AG09309 (cell line): Measurements from ENCODE around the gene ITPR1.

ENCODE experiments used
- DNase-seq: peaks from one replicate; pipeline ENCODE4 v3.0.0-alpha.2; 2010; ENCODE audit warnings: low read depth
- H3K4me3 ChIP-seq: 2 replicates; pipeline ENCODE4 v1.5.1; 2011; ENCODE audit warnings: mild to moderate bottlenecking, low read depth, low read length, moderate library complexity; ENCODE audit not compliant: control insufficient read depth
- TF ChIP-seq, protein P1 (sequence below): IDR thresholded peaks from 2 replicates; pipeline ENCODE4 v1.5.1; 2011; ENCODE audit warnings: mild to moderate bottlenecking, low read depth, low read length, inconsistent platforms; ENCODE audit not compliant: insufficient read depth, control insufficient read depth; ENCODE audit errors: missing control alignments

The ITPR1 gene

DNA sequence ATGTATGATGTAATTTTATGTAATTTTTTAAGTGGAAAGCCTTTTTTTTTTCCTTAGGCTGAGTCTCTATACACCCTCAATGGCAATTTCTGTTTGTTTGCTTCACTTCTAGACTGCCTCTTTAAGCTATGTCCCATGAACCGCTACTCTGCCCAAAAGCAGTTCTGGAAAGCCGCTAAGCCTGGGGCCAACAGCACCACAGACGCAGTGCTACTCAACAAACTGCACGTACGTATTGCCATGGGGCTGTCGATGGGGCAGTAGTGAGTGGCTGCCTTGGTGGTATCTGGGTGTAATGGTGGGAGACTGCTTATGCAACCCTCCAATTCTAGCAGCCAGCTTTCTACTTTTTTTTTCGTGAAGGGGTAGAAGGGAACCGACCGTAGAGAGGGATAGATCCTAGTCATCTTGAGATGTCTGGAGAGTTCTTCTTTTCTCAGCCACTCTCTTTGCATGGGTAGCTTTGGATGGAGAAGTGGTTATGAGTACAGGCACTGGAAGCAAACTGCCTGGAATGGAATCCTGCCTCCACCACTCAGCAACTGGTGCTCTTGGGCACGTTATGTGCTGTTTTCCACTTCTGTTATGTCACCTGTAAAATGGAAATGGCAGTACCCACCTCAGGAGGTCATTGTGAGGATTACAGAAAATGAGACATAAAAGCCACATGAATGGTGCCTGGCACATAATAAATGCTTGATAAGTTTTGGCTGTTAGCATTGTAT is 134.7 kb downstream of the ITPR1 start:
- no peak overlapping the region for H3K4me3 ChIP-seq
- TF ChIP-seq, protein P1, sequence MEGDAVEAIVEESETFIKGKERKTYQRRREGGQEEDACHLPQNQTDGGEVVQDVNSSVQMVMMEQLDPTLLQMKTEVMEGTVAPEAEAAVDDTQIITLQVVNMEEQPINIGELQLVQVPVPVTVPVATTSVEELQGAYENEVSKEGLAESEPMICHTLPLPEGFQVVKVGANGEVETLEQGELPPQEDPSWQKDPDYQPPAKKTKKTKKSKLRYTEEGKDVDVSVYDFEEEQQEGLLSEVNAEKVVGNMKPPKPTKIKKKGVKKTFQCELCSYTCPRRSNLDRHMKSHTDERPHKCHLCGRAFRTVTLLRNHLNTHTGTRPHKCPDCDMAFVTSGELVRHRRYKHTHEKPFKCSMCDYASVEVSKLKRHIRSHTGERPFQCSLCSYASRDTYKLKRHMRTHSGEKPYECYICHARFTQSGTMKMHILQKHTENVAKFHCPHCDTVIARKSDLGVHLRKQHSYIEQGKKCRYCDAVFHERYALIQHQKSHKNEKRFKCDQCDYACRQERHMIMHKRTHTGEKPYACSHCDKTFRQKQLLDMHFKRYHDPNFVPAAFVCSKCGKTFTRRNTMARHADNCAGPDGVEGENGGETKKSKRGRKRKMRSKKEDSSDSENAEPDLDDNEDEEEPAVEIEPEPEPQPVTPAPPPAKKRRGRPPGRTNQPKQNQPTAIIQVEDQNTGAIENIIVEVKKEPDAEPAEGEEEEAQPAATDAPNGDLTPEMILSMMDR = no peak
- DNase-seq = no peak

DNA sequence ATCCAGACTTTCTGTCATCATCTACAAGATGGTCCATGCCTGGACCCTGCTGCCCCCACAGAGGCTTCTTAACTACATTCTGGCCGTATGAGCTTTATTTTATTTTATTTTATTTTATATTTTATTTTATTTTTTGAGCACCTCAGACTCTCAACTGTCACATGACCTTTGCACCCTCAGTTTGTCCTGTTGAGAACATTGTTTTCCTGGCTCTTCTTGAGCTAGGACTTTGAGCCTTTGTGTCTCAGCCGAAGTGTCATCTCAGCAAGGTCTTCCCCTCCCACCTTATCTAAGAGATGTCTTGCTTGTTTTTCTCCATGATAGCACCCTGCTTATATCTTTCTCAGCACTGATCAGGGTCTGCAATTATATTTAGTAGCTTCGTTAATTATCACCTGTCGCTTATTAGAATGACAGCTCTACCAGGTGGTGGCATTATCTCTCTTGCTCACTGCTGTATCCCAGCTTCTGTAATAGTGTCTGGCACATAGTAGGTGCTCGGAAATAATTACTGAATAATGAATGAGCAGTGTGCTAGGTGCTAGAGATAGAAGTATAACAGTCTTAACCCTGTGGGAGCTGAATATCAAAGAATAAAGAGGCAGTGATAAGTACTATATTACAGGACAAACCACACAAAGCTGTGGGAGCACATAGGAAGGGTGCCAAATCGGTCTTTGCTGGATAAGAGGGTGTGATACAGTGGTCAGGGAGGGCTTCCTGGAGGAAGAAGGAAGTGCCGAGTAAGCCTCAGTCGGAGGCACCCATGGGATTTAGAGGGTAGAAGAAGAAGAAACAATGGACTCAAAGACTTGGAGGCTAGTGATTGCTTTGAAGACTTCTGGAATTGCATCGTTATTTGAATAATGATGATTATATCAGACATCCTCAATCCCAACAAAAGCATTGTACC is 136.2 kb downstream of the ITPR1 start:
- TF ChIP-seq, protein P1 = no peak
- DNase-seq = no peak
- H3K4me3 ChIP-seq = no peak overlapping the region

DNA sequence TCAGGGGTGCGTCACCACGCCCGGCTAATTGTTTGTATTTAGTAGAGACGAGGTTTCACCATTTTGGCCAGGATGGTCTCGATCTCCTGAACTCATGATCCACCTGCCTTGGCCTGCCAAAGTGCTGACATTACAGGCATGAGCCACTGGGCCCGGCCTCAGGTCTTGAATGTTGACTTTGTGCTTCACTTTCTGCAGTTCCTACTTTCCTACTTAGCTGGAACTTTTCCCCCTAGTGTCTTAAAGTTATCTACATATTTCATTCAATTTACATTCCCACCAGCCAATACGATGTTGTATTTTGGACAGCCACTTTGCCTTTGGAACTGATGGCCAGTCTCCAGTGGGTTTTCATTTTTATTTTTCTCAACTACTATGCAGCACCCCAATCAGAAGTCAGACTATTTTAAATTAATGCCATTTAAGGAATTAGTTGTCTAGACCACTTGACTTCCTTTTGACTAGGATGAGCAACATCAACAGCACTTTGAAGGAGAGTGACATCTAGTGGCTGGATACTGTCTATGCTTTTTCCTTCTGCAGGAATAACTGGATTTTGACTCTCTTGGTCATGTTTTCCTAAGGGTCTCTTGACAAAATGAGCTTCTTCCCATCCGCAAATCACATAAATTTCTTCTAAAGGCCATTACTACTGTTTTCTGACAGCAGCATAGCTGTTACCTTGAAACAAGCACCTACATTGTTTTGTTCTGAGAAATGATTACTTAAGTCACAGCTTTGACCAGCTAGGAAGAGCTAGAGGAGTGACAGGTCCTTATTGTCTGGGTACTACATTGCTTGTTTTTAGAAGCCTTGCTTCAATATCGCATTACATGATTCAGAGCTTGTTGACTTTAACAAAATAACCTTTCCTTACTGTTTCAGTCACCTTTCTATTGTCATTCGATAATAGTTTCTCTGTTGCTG is 140.2 kb downstream of the ITPR1 start:
- DNase-seq = peak; percentile 37
- no peak overlapping the region for H3K4me3 ChIP-seq
- TF ChIP-seq, protein P1 = peak; percentile 83

DNA sequence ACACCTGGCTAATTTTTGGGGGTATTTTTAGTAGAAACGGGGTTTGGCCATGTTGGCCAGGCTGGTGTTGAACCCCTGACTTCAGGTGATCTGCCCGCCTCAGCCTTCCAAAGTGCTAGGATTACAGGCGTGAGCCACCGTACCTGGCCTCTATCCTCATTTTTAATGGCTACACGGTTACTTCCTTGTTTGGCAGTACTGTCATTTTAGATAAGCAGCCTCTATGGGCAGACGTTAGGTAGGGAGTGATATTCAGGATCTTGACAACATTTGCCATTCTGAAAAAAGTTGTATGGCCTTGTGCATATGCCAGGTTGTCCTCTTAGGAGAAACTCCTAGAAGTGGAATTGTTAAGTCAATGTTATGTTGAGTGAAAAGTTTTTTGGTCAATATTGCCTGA is 141.7 kb downstream of the ITPR1 start:
- no peak overlapping the region for H3K4me3 ChIP-seq
- TF ChIP-seq, protein P1 = no peak
- DNase-seq = no peak

DNA sequence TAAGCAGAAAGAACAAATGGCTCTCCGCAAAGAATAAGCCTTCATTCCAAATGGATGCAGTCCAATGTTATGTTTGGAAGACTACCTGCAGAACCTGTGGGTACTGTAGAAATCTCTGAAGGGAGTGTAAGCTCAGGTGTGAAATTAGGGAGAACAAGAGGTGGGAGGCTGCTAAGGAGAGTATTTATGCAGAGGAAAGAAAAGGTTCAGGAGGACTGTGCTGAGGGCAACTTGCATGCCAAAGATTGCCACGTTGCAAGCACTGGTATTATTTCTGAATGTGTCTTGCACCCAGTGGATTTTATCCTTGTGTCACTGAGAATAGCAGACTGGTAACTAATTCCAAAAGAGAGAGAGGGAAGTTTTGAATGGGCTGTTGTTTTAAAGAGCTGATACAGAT is 144.1 kb downstream of the ITPR1 start:
- TF ChIP-seq, protein P1 = no peak
- no peak for DNase-seq
- no peak overlapping the region for H3K4me3 ChIP-seq

DNA sequence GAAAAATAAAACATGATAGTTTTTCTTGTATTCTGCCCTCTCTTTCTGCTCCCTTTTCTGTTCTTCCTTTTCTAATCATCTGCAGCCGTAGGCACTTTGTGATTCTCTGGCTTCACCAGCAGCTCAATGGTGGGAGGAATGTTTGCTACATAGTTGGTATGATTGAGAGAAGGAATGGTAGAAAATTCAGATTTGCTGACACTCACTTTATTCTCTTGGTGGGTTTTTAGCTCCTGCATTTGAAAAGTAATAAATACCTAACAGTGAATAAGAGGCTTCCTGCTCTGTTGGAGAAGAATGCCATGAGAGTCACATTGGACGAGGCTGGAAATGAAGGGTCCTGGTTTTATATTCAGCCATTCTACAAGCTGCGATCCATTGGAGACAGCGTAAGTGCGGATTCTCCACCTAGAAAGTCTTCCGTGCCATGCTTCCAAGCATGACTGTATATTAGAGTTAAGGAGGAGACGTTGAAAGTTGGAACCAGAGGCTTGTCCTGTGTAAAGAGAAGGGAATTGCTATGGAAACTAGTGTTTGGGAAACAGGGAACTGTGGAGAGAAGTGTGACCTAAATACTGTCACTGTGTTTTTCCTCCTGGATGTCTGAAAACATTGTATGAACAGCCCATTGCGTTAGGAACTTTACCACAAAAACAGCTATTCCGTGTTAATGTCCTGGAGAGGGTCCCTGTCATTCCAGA is 148.9 kb downstream of the ITPR1 start:
- TF ChIP-seq, protein P1 = no peak
- no peak for DNase-seq
- no peak overlapping the region for H3K4me3 ChIP-seq
